GM13977 (cell line): ENCODE measurements around the gene SUPT3H.

Experiments used
- DNase-seq: peaks from one replicate; pipeline ENCODE4 v3.0.0; 2012; ENCODE audit warnings: low spot score
- in situ Hi-C: fragments of 300-500 bp; cut with MboI; formaldehyde crosslinking; loops from one replicate; pipeline ENCODE4 v1.12.0; 2022; ENCODE audit warnings: low sequenced_read_pairs, low pct_unique_long_range_greater_than_20kb, mixed read lengths, inconsistent platforms; ENCODE audit not compliant: unreplicated experiment
- TF ChIP-seq, protein P1 (sequence below): IDR thresholded peaks from 2 replicates; pipeline ENCODE4 v1.5.1; 2012; ENCODE audit warnings: mild to moderate bottlenecking, control low read depth; ENCODE audit not compliant: insufficient read depth; ENCODE audit errors: extremely low read depth, missing control alignments

The SUPT3H gene

DNA sequence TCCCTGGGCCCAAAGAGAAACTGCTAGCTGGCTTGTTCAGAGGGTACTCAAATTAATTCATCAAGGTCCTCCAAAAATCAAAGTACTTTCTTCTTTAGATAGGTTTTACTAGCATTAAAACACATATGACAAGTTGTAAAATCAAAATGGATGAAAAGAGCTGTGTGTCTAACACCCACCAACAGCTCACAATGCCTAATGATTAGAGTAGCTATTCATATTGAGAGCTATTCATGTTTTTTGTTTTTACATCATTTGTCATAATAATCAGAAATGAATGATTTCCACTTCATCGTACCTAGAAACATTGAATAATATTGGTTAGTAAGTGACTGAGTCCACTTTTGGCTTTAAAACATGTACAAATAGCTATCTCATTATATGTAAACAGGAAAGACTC lies 339.5 kb downstream of the SUPT3H start:
- TF ChIP-seq, protein P1, sequence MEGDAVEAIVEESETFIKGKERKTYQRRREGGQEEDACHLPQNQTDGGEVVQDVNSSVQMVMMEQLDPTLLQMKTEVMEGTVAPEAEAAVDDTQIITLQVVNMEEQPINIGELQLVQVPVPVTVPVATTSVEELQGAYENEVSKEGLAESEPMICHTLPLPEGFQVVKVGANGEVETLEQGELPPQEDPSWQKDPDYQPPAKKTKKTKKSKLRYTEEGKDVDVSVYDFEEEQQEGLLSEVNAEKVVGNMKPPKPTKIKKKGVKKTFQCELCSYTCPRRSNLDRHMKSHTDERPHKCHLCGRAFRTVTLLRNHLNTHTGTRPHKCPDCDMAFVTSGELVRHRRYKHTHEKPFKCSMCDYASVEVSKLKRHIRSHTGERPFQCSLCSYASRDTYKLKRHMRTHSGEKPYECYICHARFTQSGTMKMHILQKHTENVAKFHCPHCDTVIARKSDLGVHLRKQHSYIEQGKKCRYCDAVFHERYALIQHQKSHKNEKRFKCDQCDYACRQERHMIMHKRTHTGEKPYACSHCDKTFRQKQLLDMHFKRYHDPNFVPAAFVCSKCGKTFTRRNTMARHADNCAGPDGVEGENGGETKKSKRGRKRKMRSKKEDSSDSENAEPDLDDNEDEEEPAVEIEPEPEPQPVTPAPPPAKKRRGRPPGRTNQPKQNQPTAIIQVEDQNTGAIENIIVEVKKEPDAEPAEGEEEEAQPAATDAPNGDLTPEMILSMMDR: no peak
- in situ Hi-C loops: no loop called here
- DNase-seq: no peak

DNA sequence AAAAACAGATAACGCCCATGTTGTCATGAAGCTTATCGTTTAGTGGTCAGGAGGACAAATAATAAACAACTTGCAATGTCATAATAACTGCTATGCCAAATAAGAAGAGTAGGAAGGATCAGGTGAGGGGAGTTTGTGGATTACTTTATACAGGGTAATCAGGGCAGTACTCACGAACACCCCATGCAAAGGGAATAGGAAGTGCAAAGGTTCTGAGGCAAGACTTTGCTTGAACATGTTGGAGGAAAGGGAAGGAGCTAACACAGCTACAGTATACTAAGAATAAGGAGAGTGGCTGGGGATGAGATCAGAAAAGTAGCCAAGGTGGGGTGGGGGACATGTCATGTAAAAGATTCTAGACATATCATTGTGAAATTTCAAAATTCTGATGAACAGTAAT lies 341.6 kb downstream of the SUPT3H start:
- in situ Hi-C loops: no loop called here
- TF ChIP-seq, protein P1: no peak
- DNase-seq: no peak

DNA sequence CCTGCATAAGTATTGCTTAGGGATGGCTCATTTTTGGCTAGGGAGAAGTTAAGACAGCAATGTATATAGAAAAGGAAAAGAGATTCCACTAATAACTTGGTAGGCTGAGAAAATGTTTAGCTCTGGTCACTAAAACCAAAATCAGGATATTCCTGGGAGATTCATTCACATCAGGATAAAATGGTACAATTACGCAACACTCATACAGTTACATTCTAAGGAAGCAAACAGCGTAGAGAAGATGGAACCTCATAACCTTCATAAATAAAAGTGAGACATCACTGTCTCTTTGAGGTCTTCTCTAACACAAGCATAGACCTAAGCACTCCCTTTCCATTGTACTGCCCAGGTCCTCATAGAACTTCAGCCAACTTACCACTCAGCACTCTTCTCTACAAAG lies 345.3 kb downstream of the SUPT3H start:
- no peak for DNase-seq
- in situ Hi-C loops: no loop called here
- TF ChIP-seq, protein P1: no peak

DNA sequence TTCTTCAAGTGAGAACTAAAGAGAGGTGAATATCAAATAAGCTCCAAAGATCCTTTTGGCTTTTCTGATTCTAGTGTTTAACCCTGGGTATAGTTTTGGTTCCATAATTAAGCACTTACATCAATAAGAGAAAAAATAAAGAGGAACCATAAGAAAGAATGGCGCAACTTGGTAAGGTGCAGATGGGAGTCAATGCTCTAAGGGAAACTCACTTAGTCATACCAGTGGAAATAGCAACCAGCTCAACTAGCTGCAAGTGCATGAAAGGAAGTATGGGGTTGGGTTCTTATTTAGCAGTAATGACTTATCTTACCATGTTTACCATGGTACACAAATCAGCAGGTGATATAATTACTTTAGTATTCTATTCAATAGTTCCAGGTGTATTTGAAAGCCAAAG lies 346.1 kb downstream of the SUPT3H start:
- in situ Hi-C loops: no loop called here
- TF ChIP-seq, protein P1: no peak
- DNase-seq: no peak

DNA sequence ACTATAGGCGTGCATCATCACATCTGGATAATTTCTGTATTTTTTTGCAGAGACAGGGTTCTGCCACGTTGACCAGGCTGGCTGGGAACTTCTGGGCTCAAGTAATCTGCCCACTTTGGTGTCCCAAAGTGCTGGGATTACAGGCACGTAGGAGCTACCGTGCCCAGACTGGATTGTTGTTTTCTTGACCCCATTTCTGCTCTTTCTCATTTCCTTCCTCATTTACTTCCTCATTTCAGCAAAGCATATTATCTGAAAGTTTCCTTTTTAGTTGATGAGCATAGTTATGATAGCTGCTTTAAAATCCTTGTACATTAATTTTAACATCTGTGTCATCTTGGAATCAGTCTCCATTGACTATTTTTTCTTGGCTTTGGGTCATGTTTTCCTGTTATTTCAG lies 350.6 kb downstream of the SUPT3H start:
- DNase-seq: no peak

DNA sequence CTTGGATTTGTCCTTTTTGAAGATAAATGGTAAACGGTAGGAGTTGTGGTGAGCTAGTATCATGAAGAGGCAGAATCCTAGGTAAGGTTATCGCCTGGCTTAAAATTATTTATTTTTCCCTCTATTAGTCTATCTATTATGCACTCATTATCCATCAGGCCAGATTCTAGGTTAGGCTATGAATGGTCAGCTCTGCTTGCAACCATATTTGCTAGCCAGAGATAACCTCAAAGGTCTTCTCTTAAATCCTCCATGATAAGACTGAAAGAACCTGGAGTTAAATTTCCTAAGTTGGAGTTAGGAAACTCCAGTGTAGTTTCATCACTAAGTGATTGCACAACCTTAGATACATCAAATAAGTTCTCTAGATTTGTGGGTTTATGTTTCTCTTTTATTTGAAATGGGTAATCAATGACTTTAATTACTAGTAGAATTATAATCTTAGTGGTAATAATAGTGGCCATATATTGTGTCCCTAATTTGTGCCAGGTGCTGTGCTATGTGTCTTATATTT lies 351.7 kb downstream of the SUPT3H start:
- DNase-seq: no peak
- in situ Hi-C loops: no loop called here
- TF ChIP-seq, protein P1: no peak

More for the DNA sequence above, 350.6 kb downstream of the SUPT3H start:
- in situ Hi-C loops: no loop called here
- TF ChIP-seq, protein P1: no peak

DNA sequence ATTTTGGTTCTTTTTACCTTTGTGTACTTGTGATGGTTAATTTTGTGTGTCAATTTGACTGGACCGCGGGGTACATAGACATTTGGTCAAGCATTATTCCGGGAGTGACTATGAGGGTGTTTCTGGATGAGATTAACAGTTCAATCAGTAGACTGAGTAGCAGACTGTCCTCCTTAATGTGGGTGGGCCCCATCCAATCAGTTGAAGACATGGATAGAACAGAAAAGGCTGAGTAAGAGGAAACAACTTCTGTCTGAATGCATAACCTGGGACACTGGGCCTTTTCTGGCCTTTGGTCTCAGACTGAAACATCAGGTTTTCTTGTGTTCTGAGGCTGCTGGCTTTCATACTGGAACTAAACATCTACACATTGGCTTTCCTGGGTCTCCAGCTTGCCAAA lies 353.1 kb downstream of the SUPT3H start:
- TF ChIP-seq, protein P1: no peak
- no peak for DNase-seq
- in situ Hi-C loops: no loop called here
